ENCODE data around the gene NKAIN2. TPM values are rescaled to one million over a fixed set of nuclear protein-coding genes. Genes with fewer than 3 reads are reported as not detected.

Gene NKAIN2
- polyA plus RNA-seq, 1 of the 3 experiments (the other 2 are of a cell fraction) = not detected

GRCh38 chr6:123802351-123802696 is 1.3 kb upstream of the NKAIN2 start:
- POLR2A ChIA-PET = no interaction called here
- H3K9ac ChIP-seq = no peak overlapping the region
- H3K4me1 ChIP-seq (ENCODE audit: control insufficient read depth in 1 of 2, insufficient read depth in 2 of 2, low read depth in 1 of 2, low read length in 1 of 2) = no peaks in the 10 kb centered on the region; a peak in 1 of 4 replicates
- TF ChIP-seq PBX3 (IDR thresholded peaks at IDR 0.05) (no peak), FOSL2 (IDR thresholded peaks at IDR 0.05; ENCODE audit: borderline replicate concordance, low read depth) (no peak), EZH2phosphoT487 (IDR thresholded peaks at IDR 0.05; ENCODE audit: borderline replicate concordance, low read depth) (no peak), RAD21 (IDR thresholded peaks at IDR 0.05; ENCODE audit: low read length) (no peak), FOXJ3 (CRISPR knock-in tag; IDR thresholded peaks at IDR 0.05) (no peak), MXI1 (IDR thresholded peaks at IDR 0.05; ENCODE audit: low read depth, low read length) (no peak), SMC3 (IDR thresholded peaks at IDR 0.05; ENCODE audit: low read depth, low read length) (no peak), IRF3 (IDR thresholded peaks at IDR 0.05; ENCODE audit: low read depth, low read length) (no peak), FOXM1 (IDR thresholded peaks at IDR 0.05; ENCODE audit: low read depth) (no peak), RFX5 (IDR thresholded peaks at IDR 0.05; ENCODE audit: low read length) (no peak), NRF1 (IDR thresholded peaks at IDR 0.05; ENCODE audit: low read depth, low read length) (no peak), YY1 (IDR thresholded peaks at IDR 0.05; ENCODE audit: low read depth) (no peak), CHD2 (IDR thresholded peaks at IDR 0.05; ENCODE audit: low read length, partially characterized antibody) (no peak)
- TF ChIP-seq, protein P1, sequence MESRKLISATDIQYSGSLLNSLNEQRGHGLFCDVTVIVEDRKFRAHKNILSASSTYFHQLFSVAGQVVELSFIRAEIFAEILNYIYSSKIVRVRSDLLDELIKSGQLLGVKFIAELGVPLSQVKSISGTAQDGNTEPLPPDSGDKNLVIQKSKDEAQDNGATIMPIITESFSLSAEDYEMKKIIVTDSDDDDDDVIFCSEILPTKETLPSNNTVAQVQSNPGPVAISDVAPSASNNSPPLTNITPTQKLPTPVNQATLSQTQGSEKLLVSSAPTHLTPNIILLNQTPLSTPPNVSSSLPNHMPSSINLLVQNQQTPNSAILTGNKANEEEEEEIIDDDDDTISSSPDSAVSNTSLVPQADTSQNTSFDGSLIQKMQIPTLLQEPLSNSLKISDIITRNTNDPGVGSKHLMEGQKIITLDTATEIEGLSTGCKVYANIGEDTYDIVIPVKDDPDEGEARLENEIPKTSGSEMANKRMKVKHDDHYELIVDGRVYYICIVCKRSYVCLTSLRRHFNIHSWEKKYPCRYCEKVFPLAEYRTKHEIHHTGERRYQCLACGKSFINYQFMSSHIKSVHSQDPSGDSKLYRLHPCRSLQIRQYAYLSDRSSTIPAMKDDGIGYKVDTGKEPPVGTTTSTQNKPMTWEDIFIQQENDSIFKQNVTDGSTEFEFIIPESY (IDR thresholded peaks at IDR 0.05; ENCODE audit: borderline replicate concordance, low read depth) = no peak
- H2AFZ ChIP-seq (ENCODE audit: low read depth) = no peak overlapping the region; the same call in 1 of the 2 replicates
- no peaks in the 10 kb centered on the region for H3K79me2 ChIP-seq (ENCODE audit: insufficient read depth)
- no peak for DNase-seq
- H3K27me3 ChIP-seq (ENCODE audit: insufficient read depth) = peaks cover 34% of the 10 kb centered on the region
- H3K4me3 ChIP-seq (ENCODE audit: low read depth in 2 of 2, low read length in 1 of 2) = peak overlapping the region in 1 of 2 experiments; percentile 50; a peak in 1 of 4 replicates
- peak overlapping the region; percentile 84 for H3K4me2 ChIP-seq
- H3K36me3 ChIP-seq (replicated peaks in 1 of 2; ENCODE audit: control insufficient read depth in 1 of 2, insufficient read depth in 2 of 2, low read length in 1 of 2) = no peaks in the 10 kb centered on the region
- no peaks in the 10 kb centered on the region for H3K9me2 ChIP-seq
- 0% methylated on average over 6 of the region's 6 CpGs for WGBS (ENCODE audit: low lambda C conversion rate)
- CTCF ChIA-PET = interaction anchor here (0.7 to 2.4 kb wide), 23 partner anchors 8 to 1055 kb away, joined by 3 to 19 read pairs (median 4); no protein-coding TSS in a partner anchor
- H4K20me1 ChIP-seq (ENCODE audit: insufficient read depth) = no peaks in the 10 kb centered on the region
- no peaks in the 10 kb centered on the region for H3F3A ChIP-seq (replicated peaks; ENCODE audit: insufficient read depth)
- no peaks in the 10 kb centered on the region for H3K9me3 ChIP-seq
- no peak overlapping the region for H3K27ac ChIP-seq (ENCODE audit: low read depth in 2 of 2, low read length in 1 of 2)

Data from SK-N-SH (cell line).